ENCODE measurements around the gene LMX1A. TPM values are rescaled to one million over a fixed set of nuclear protein-coding genes. Genes with fewer than 3 reads are reported as not detected.

LMX1A gene
- total RNA-seq, 1 donor from 2014 or later, result not detected

DNA sequence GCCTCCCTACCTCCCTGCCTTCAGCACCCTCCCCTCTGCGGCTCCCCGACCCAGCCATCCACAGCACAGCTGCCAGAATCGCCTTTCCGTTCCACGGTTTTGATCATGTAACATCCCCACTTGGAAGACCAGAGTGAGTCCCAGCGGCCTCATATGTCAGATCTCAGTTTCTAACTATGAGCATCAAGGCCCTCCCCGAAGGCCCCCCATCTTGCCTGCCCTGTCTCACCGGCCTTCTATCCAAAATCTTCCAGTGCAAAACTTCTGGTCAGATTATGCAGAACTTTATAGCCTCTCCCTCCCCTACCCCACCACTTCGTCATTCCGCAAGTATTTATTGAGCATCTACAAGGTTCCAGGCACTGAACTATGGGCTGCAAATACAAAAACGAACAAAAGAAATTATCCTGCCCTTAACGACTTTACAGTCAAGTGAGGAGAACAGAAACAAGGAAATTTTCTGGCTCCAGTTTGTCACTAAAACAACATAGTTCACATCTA is 20.3 kb upstream of the LMX1A start:
- Mint-ChIP-seq H3K4me1 (ENCODE audit: low read depth, unreplicated experiment) (peaks cover 3% of the 10 kb centered on the region), H3K9me3 (ENCODE audit: unreplicated experiment) (peaks cover 5% of the 10 kb centered on the region), H3K36me3 (ENCODE audit: unreplicated experiment) (peaks cover 4% of the 10 kb centered on the region), H3K27me3 (ENCODE audit: unreplicated experiment) (peaks cover 6% of the 10 kb centered on the region), H3K27ac (ENCODE audit: unreplicated experiment) (no peak overlapping the region), H3K4me3 (ENCODE audit: unreplicated experiment) (peak overlapping the region; percentile 75)
- TF ChIP-seq, protein P1, sequence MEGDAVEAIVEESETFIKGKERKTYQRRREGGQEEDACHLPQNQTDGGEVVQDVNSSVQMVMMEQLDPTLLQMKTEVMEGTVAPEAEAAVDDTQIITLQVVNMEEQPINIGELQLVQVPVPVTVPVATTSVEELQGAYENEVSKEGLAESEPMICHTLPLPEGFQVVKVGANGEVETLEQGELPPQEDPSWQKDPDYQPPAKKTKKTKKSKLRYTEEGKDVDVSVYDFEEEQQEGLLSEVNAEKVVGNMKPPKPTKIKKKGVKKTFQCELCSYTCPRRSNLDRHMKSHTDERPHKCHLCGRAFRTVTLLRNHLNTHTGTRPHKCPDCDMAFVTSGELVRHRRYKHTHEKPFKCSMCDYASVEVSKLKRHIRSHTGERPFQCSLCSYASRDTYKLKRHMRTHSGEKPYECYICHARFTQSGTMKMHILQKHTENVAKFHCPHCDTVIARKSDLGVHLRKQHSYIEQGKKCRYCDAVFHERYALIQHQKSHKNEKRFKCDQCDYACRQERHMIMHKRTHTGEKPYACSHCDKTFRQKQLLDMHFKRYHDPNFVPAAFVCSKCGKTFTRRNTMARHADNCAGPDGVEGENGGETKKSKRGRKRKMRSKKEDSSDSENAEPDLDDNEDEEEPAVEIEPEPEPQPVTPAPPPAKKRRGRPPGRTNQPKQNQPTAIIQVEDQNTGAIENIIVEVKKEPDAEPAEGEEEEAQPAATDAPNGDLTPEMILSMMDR (IDR thresholded peaks at IDR 0.05; ENCODE audit: partially characterized antibody, unreplicated experiment), result no peak
- DNase-seq, result no peak

DNA sequence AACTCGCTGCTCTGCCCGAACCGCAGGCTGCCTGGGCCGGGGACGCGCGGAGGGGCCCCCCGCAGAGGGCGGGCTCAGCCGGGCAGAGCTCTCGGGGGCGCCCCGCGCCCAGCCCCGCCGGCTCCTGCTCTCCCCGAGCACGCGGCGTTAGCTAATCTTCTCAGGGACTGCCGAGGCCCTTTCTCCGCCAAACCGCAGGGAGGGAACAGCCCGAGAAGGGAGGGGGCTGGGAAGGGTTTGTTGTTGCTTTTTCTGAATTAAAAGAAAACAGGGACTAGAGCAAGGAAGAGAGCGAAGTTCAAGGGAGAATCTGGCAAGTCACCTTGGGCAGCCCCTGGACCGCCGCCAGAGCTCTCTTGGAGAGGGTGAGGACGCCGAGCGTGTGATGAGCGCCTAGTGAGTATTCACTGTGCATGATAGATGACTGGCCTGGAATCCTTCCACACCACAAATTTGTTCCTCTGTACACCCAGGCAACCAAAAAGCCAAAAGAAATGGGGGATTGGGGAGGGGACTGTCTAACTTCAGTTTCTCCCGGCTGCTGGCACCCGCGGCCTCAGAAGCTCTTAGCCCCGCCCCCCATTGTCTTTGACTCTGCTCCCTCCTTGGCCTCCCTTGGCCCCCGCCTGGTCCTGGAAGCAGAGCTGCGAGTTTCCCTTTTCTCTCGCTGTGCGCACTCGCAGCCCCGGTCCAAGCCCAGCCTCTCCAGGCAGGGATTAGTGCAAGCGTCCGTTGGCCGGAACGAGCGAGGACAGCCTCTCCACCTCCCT is 19.7 kb upstream of the LMX1A start:
- Mint-ChIP-seq H3K9me3 (ENCODE audit: unreplicated experiment) (peaks cover 5% of the 10 kb centered on the region), H3K27ac (ENCODE audit: unreplicated experiment) (no peak overlapping the region), H3K36me3 (ENCODE audit: unreplicated experiment) (peaks cover 4% of the 10 kb centered on the region), H3K4me3 (ENCODE audit: unreplicated experiment) (peak overlapping the region; percentile 75), H3K4me1 (ENCODE audit: low read depth, unreplicated experiment) (peaks cover 3% of the 10 kb centered on the region), H3K27me3 (ENCODE audit: unreplicated experiment) (peaks cover 6% of the 10 kb centered on the region)
- DNase-seq, result peak; percentile 60
- TF ChIP-seq, protein P1 (IDR thresholded peaks at IDR 0.05; ENCODE audit: partially characterized antibody, unreplicated experiment), result no peak

DNA sequence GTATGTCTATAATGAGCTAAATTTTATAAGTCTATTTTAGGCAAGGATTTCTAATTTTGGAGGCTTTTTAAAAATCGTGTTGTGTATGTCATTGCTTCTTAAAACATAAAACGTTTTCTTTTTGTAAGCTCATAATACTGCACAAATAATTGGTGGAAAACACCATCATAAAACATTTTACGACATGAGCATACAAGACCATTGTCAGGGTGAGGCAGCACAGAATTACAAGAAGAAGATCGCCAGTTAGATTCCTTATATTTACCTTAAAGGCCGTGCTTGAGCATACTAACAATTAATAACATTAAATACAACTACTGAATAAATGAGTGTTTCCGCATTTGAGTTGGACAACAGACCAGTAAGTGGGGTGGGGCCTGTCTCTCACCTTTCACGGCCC is 19.1 kb upstream of the LMX1A start:
- Mint-ChIP-seq H3K4me3 (ENCODE audit: unreplicated experiment) (peak overlapping the region; percentile 70), H3K27me3 (ENCODE audit: unreplicated experiment) (peaks cover 6% of the 10 kb centered on the region), H3K27ac (ENCODE audit: unreplicated experiment) (no peak overlapping the region), H3K9me3 (ENCODE audit: unreplicated experiment) (peaks cover 5% of the 10 kb centered on the region), H3K4me1 (ENCODE audit: low read depth, unreplicated experiment) (peaks cover 3% of the 10 kb centered on the region), H3K36me3 (ENCODE audit: unreplicated experiment) (peaks cover 4% of the 10 kb centered on the region)
- TF ChIP-seq, protein P1 (IDR thresholded peaks at IDR 0.05; ENCODE audit: partially characterized antibody, unreplicated experiment), result no peak
- no peak for DNase-seq

DNA sequence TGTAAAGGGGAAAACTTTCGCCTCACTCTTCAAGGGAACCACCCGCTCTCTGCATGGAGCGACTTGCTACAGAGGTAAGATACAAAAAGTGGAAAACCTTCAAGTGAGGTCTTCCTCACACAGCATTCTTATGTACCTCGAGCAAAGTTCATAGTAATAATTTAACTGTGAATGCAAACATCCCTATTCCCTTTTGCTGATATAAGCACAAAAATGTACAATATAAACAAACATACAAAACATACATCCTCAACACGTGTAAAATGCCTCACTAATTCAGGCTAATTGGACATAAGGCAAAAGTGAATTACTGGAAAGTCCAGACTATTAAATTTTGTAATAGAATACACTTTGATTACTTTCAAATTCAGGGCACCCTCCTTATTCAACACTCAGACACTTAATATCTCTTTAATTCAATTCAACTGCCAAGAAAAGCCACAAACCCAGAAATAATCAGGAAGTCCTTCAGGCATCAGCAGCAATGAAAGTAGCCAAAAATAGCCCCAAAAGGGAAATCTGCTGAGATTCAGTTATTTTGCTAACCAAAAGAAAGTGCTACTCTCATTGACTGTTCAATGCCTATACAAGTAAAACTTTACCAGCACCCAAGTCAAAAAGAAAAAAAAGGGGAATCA is 15.2 kb upstream of the LMX1A start:
- H3K9me3 Mint-ChIP-seq (ENCODE audit: unreplicated experiment), result peaks cover 2% of the 10 kb centered on the region
- H3K27ac Mint-ChIP-seq (ENCODE audit: unreplicated experiment), result no peak overlapping the region
- peaks cover 3% of the 10 kb centered on the region for H3K4me1 Mint-ChIP-seq (ENCODE audit: low read depth, unreplicated experiment)
- TF ChIP-seq, protein P1 (IDR thresholded peaks at IDR 0.05; ENCODE audit: partially characterized antibody, unreplicated experiment), result no peak
- H3K36me3 Mint-ChIP-seq (ENCODE audit: unreplicated experiment), result no peaks in the 10 kb centered on the region
- peaks cover 3% of the 10 kb centered on the region for H3K27me3 Mint-ChIP-seq (ENCODE audit: unreplicated experiment)
- no peak for DNase-seq
- no peak overlapping the region for H3K4me3 Mint-ChIP-seq (ENCODE audit: unreplicated experiment)

Measured in glutamatergic neuron (in vitro differentiated cells).